Stimulated activated CD4-positive, alpha-beta T cell treated with anti-CD3 and anti-CD28 coated beads, TNF-alpha, amount 100 ng/mL, for 1 hour (primary cell): ENCODE results near the gene SLC25A45.

ENCODE experiments used
- DNase-seq, 3 donors: peaks; one replicate each; pipeline ENCODE4 v3.0.0-alpha.2; 2020; ENCODE audit warnings: low read depth in 3 of 3, low spot score in 1 of 3

SLC25A45 gene

GRCh38 chr11:65382033-65382803, at the start of gene SLC25A45:
TSS of gene SLC25A45 (minus strand) at chr11:65382646. CDS start at chr11:65381951, 695 bp downstream.
- DNase-seq, result peak; percentile 78 to 89 (median 83)

GRCh38 chr11:65431451-65432099, 49.1 kb upstream of the SLC25A45 start:
- no peak for DNase-seq

- no peak for DNase-seq
Observed at GRCh38 chr11:65430406-65431217, 48.2 kb upstream of the SLC25A45 start.

- no peak for DNase-seq
Observed at GRCh38 chr11:65429724-65430405, 47.4 kb upstream of the SLC25A45 start.

GRCh38 chr11:65429068-65429681, 46.7 kb upstream of the SLC25A45 start:
- no peak for DNase-seq

- no peak for DNase-seq
Observed at GRCh38 chr11:65428578-65429067, 46.2 kb upstream of the SLC25A45 start.

- DNase-seq, result no peak
Observed at GRCh38 chr11:65427691-65428577, 45.5 kb upstream of the SLC25A45 start.

- DNase-seq, result no peak
Observed at GRCh38 chr11:65426839-65427690, 44.6 kb upstream of the SLC25A45 start.

- DNase-seq, result no peak
Observed at GRCh38 chr11:65425971-65426838, 43.8 kb upstream of the SLC25A45 start.

GRCh38 chr11:65425105-65425970, 42.9 kb upstream of the SLC25A45 start:
- DNase-seq, result peak in 2 of 3 donors; percentile 68 to 70

- peak in 1 of 3 donors; percentile 61 for DNase-seq
Observed at GRCh38 chr11:65424205-65425104, 42.0 kb upstream of the SLC25A45 start.

GRCh38 chr11:65423516-65424204, 41.2 kb upstream of the SLC25A45 start:
- DNase-seq, result no peak

- peak; percentile 91 to 93 (median 92) for DNase-seq
Observed at GRCh38 chr11:65422633-65423515, 40.4 kb upstream of the SLC25A45 start, which contains the start of gene NEAT1. TSS of gene NEAT1 (plus strand) at chr11:65422798.
